HEK293 (cell line): ENCODE measurements around the gene PLIN5.
A peak's percentile ranks its signal among the peaks of the same experiment; 100 is the strongest.

Experiments
- EGR2 ChIP-seq: fragments of 450-650 bp; formaldehyde crosslinking; IDR thresholded peaks from 2 replicates; pipeline ENCODE4 v1.5.1; 2016; ENCODE audit warnings: low read depth, missing biosample characterization, missing genetic modification characterization
- GLIS1 ChIP-seq: fragments of 450-650 bp; formaldehyde crosslinking; IDR thresholded peaks from 2 replicates; pipeline ENCODE4 v1.5.1; 2016; ENCODE audit warnings: missing biosample characterization, missing genetic modification characterization
- GLIS2 ChIP-seq: fragments of 450-650 bp; formaldehyde crosslinking; IDR thresholded peaks from 2 replicates; pipeline ENCODE4 v1.5.1; 2016; ENCODE audit warnings: missing biosample characterization, missing genetic modification characterization
- KLF9 ChIP-seq: fragments of 450-650 bp; formaldehyde crosslinking; IDR thresholded peaks from 2 replicates; pipeline ENCODE4 v1.5.1; 2016; ENCODE audit warnings: missing biosample characterization, missing genetic modification characterization, low read depth
- SETDB1 ChIP-seq: IDR thresholded peaks from one replicate; pipeline ENCODE4 v1.6.1; 2017; ENCODE audit warnings: mild to moderate bottlenecking, low read length, moderate library complexity, mixed read lengths; ENCODE audit not compliant: insufficient read length
- SP2 ChIP-seq: fragments of 450-650 bp; formaldehyde crosslinking; IDR thresholded peaks from 2 replicates; pipeline ENCODE4 v1.5.1; 2016; ENCODE audit warnings: missing biosample characterization, missing genetic modification characterization
- YY2 ChIP-seq: fragments of 450-650 bp; formaldehyde crosslinking; IDR thresholded peaks from 2 replicates; pipeline ENCODE4 v1.5.1; 2016; ENCODE audit warnings: missing biosample characterization, missing genetic modification characterization
- ZBTB1 ChIP-seq: fragments of 450-650 bp; formaldehyde crosslinking; IDR thresholded peaks from 2 replicates; pipeline ENCODE4 v1.5.1; 2016; ENCODE audit warnings: missing biosample characterization, missing genetic modification characterization
- ZFHX2 ChIP-seq: fragments of 450-650 bp; formaldehyde crosslinking; conservative IDR thresholded peaks from 2 replicates; pipeline ENCODE4 v1.5.1; 2016; ENCODE audit warnings: missing biosample characterization, missing genetic modification characterization
- ZFP69B ChIP-seq: fragments of 450-650 bp; formaldehyde crosslinking; IDR thresholded peaks from 2 replicates; pipeline ENCODE4 v1.5.1; 2016; ENCODE audit warnings: missing biosample characterization, missing genetic modification characterization
- ZIC2 ChIP-seq: fragments of 450-650 bp; formaldehyde crosslinking; IDR thresholded peaks from 2 replicates; pipeline ENCODE4 v1.5.1; 2016; ENCODE audit warnings: missing biosample characterization, missing genetic modification characterization
- ZNF146 ChIP-seq: fragments of 450-650 bp; formaldehyde crosslinking; IDR thresholded peaks from 2 replicates; pipeline ENCODE4 v1.5.1; 2016; ENCODE audit warnings: missing biosample characterization, missing genetic modification characterization
- ZNF2 ChIP-seq: fragments of 450-650 bp; formaldehyde crosslinking; IDR thresholded peaks from 2 replicates; pipeline ENCODE4 v1.5.1; 2016; ENCODE audit warnings: missing biosample characterization, missing genetic modification characterization
- ZNF266 ChIP-seq: fragments of 450-650 bp; formaldehyde crosslinking; IDR thresholded peaks from 2 replicates; pipeline ENCODE4 v1.5.1; 2016; ENCODE audit warnings: missing biosample characterization, missing genetic modification characterization, low read depth
- ZNF324 ChIP-seq: fragments of 450-650 bp; formaldehyde crosslinking; IDR thresholded peaks from 2 replicates; pipeline ENCODE4 v1.5.1; 2016; ENCODE audit warnings: missing biosample characterization, missing genetic modification characterization
- ZNF391 ChIP-seq: fragments of 450-650 bp; formaldehyde crosslinking; IDR thresholded peaks from 2 replicates; pipeline ENCODE4 v1.5.1; 2016; ENCODE audit warnings: low read depth, missing biosample characterization, missing genetic modification characterization, borderline replicate concordance
- ZNF433 ChIP-seq: fragments of 450-650 bp; formaldehyde crosslinking; IDR thresholded peaks from 2 replicates; pipeline ENCODE4 v1.5.1; 2016; ENCODE audit warnings: missing biosample characterization, missing genetic modification characterization, low read depth
- ZNF473 ChIP-seq: fragments of 450-650 bp; formaldehyde crosslinking; IDR thresholded peaks from 2 replicates; pipeline ENCODE4 v1.5.1; 2017; ENCODE audit warnings: missing biosample characterization, missing genetic modification characterization
- ZNF501 ChIP-seq: fragments of 450-650 bp; formaldehyde crosslinking; IDR thresholded peaks from 2 replicates; pipeline ENCODE4 v1.5.1; 2016; ENCODE audit warnings: missing biosample characterization, missing genetic modification characterization
- ZNF521 ChIP-seq: fragments of 450-650 bp; formaldehyde crosslinking; IDR thresholded peaks from 2 replicates; pipeline ENCODE4 v1.5.1; 2017; ENCODE audit warnings: missing biosample characterization, mild to moderate bottlenecking, missing genetic modification characterization
- ZNF530 ChIP-seq: fragments of 450-650 bp; formaldehyde crosslinking; IDR thresholded peaks from 2 replicates; pipeline ENCODE4 v1.5.1; 2016; ENCODE audit warnings: low read depth, missing biosample characterization, missing genetic modification characterization
- ZNF76 ChIP-seq: fragments of 450-650 bp; formaldehyde crosslinking; IDR thresholded peaks from 2 replicates; pipeline ENCODE4; 2016; ENCODE audit warnings: low read depth, missing biosample characterization, missing genetic modification characterization, borderline replicate concordance
- ZSCAN30 ChIP-seq: fragments of 450-650 bp; IDR thresholded peaks from 2 replicates; pipeline ENCODE4 v1.5.1; 2018; ENCODE audit warnings: missing biosample characterization, mild to moderate bottlenecking, missing genetic modification characterization, moderate library complexity
- TF ChIP-seq, protein P1 (sequence below): fragments of 450-650 bp; formaldehyde crosslinking; IDR thresholded peaks from 2 replicates; pipeline ENCODE4 v1.5.1; 2016; ENCODE audit warnings: missing biosample characterization, missing genetic modification characterization
- TF ChIP-seq, protein P2 (sequence below): fragments of 450-650 bp; formaldehyde crosslinking; conservative IDR thresholded peaks from 2 replicates; pipeline ENCODE4 v1.5.1; 2016; ENCODE audit warnings: low read depth, missing biosample characterization, missing genetic modification characterization
- TF ChIP-seq, protein P3 (sequence below): fragments of 450-650 bp; formaldehyde crosslinking; IDR thresholded peaks from 2 replicates; pipeline ENCODE4 v1.5.1; 2017; ENCODE audit warnings: missing biosample characterization, mild to moderate bottlenecking, missing genetic modification characterization, moderate library complexity
- TF ChIP-seq, protein P4 (sequence below): fragments of 450-650 bp; formaldehyde crosslinking; IDR thresholded peaks from 2 replicates; pipeline ENCODE4 v1.5.1; 2016; ENCODE audit warnings: missing biosample characterization, missing genetic modification characterization
- TF ChIP-seq, protein P5 (sequence below): fragments of 450-650 bp; formaldehyde crosslinking; IDR thresholded peaks from 2 replicates; pipeline ENCODE4 v1.5.1; 2016; ENCODE audit warnings: missing biosample characterization, missing genetic modification characterization

Gene PLIN5

DNA sequence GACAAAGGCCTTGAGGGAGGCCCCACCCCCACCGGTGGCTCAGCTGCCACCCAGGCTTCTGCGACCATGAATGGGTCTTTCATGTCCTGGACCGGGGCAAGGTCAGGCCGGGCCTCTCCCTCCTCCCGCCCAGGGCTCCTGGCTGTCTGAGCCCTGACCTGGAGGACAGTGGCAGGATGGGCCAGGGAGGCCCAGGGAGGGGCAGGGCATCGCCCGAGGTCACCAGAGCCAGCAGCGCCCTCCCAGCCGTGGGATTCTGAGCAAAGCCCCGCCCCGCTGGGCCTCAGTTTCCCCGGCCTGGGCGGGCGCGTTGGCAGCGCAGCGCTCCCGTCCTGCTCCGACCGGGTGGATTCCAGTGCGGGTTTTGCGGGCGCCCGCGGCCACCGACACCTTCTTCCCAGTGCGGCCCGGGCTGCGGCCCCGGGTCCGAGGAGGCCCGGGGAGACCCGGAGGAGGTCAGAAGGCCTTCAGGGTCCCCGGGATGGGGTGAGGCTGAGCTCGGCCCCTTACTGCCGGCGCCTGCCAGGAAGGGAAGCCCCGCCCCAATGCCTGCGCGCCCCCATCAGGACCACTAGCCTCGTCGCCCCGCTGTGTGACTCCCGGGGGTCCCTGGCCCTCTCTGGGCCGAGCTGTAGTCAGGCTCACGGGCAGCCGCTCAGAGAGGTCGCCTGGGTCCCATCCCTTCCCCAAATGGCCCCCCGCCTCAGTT lies 49.1 kb upstream of the PLIN5 start (continued):
- TF ChIP-seq ZBTB1 (tag by site-specific recombination) (no peak), ZSCAN30 (tag by site-specific recombination) (peak; percentile 71; the same call in 1 of the 2 replicates), KLF9 (tag by site-specific recombination) (peak; percentile 43; the same call in 1 of the 2 replicates), SP2 (tag by site-specific recombination) (0 out of 2 replicates have a peak, but pooled peaks have one; percentile 13), ZNF501 (0 out of 2 replicates have a peak, but pooled peaks have one; percentile 31), ZNF76 (tag by site-specific recombination) (peak; percentile 31; the same call in 1 of the 2 replicates), GLIS1 (tag by site-specific recombination) (peak; percentile 35), ZNF391 (tag by site-specific recombination) (no peak), ZNF473 (tag by site-specific recombination) (no peak), ZFP69B (tag by site-specific recombination) (no peak), ZNF2 (tag by site-specific recombination) (0 out of 2 replicates have a peak, but pooled peaks have one; percentile 40), ZNF433 (tag by site-specific recombination) (no peak), SETDB1 (no peak), ZNF530 (tag by site-specific recombination) (no peak), ZFHX2 (tag by site-specific recombination) (peak; percentile 44), ZNF266 (tag by site-specific recombination) (no peak), EGR2 (tag by site-specific recombination) (0 out of 2 replicates have a peak, but pooled peaks have one; percentile 6), ZIC2 (tag by site-specific recombination) (peak; percentile 54), ZNF521 (tag by site-specific recombination) (no peak), ZNF324 (tag by site-specific recombination) (0 out of 2 replicates have a peak, but pooled peaks have one; percentile 40), GLIS2 (tag by site-specific recombination) (peak; percentile 80), ZNF146 (tag by site-specific recombination) (0 out of 2 replicates have a peak, but pooled peaks have one; percentile 3), YY2 (tag by site-specific recombination) (peak; percentile 19; the same call in 1 of the 2 replicates)
- TF ChIP-seq, protein P1, sequence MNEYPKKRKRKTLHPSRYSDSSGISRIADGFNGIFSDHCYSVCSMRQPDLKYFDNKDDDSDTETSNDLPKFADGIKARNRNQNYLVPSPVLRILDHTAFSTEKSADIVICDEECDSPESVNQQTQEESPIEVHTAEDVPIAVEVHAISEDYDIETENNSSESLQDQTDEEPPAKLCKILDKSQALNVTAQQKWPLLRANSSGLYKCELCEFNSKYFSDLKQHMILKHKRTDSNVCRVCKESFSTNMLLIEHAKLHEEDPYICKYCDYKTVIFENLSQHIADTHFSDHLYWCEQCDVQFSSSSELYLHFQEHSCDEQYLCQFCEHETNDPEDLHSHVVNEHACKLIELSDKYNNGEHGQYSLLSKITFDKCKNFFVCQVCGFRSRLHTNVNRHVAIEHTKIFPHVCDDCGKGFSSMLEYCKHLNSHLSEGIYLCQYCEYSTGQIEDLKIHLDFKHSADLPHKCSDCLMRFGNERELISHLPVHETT (tag by site-specific recombination), result no peak
- TF ChIP-seq, protein P2, sequence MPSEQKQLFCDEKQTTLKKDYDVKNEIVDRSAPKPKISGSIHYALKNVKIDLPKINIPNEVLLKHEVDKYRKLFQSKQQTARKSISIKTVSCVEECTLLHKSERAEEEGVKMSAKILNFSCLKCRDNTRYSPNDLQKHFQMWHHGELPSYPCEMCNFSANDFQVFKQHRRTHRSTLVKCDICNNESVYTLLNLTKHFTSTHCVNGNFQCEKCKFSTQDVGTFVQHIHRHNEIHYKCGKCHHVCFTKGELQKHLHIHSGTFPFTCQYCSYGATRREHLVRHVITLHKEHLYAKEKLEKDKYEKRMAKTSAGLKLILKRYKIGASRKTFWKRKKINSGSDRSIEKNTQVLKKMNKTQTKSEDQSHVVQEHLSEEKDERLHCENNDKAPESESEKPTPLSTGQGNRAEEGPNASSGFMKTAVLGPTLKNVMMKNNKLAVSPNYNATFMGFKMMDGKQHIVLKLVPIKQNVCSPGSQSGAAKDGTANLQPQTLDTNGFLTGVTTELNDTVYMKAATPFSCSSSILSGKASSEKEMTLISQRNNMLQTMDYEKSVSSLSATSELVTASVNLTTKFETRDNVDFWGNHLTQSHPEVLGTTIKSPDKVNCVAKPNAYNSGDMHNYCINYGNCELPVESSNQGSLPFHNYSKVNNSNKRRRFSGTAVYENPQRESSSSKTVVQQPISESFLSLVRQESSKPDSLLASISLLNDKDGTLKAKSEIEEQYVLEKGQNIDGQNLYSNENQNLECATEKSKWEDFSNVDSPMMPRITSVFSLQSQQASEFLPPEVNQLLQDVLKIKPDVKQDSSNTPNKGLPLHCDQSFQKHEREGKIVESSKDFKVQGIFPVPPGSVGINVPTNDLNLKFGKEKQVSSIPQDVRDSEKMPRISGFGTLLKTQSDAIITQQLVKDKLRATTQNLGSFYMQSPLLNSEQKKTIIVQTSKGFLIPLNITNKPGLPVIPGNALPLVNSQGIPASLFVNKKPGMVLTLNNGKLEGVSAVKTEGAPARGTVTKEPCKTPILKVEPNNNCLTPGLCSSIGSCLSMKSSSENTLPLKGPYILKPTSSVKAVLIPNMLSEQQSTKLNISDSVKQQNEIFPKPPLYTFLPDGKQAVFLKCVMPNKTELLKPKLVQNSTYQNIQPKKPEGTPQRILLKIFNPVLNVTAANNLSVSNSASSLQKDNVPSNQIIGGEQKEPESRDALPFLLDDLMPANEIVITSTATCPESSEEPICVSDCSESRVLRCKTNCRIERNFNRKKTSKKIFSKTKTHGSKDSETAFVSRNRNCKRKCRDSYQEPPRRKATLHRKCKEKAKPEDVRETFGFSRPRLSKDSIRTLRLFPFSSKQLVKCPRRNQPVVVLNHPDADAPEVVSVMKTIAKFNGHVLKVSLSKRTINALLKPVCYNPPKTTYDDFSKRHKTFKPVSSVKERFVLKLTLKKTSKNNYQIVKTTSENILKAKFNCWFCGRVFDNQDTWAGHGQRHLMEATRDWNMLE, result no peak
- TF ChIP-seq, protein P3, sequence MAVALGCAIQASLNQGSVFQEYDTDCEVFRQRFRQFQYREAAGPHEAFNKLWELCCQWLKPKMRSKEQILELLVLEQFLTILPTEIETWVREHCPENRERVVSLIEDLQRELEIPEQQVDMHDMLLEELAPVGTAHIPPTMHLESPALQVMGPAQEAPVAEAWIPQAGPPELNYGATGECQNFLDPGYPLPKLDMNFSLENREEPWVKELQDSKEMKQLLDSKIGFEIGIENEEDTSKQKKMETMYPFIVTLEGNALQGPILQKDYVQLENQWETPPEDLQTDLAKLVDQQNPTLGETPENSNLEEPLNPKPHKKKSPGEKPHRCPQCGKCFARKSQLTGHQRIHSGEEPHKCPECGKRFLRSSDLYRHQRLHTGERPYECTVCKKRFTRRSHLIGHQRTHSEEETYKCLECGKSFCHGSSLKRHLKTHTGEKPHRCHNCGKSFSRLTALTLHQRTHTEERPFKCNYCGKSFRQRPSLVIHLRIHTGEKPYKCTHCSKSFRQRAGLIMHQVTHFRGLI (tag by site-specific recombination), result peak; percentile 22; the same call in 1 of the 2 replicates
- TF ChIP-seq, protein P4, sequence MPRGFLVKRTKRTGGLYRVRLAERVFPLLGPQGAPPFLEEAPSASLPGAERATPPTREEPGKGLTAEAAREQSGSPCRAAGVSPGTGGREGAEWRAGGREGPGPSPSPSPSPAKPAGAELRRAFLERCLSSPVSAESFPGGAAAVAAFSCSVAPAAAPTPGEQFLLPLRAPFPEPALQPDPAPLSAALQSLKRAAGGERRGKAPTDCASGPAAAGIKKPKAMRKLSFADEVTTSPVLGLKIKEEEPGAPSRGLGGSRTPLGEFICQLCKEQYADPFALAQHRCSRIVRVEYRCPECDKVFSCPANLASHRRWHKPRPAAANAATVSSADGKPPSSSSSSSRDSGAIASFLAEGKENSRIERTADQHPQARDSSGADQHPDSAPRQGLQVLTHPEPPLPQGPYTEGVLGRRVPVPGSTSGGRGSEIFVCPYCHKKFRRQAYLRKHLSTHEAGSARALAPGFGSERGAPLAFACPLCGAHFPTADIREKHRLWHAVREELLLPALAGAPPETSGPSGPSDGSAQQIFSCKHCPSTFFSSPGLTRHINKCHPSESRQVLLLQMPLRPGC (tag by site-specific recombination), result 0 out of 2 replicates have a peak, but pooled peaks have one; percentile 17
- TF ChIP-seq, protein P5, sequence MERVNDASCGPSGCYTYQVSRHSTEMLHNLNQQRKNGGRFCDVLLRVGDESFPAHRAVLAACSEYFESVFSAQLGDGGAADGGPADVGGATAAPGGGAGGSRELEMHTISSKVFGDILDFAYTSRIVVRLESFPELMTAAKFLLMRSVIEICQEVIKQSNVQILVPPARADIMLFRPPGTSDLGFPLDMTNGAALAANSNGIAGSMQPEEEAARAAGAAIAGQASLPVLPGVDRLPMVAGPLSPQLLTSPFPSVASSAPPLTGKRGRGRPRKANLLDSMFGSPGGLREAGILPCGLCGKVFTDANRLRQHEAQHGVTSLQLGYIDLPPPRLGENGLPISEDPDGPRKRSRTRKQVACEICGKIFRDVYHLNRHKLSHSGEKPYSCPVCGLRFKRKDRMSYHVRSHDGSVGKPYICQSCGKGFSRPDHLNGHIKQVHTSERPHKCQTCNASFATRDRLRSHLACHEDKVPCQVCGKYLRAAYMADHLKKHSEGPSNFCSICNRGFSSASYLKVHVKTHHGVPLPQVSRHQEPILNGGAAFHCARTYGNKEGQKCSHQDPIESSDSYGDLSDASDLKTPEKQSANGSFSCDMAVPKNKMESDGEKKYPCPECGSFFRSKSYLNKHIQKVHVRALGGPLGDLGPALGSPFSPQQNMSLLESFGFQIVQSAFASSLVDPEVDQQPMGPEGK (tag by site-specific recombination), result peak; percentile 10
